ENCODE data around the gene ABCG1. TPM values are rescaled to one million over a fixed set of nuclear protein-coding genes. Genes with fewer than 3 reads are reported as not detected.
A peak's percentile ranks its signal among the peaks of the same experiment; 100 is the strongest.

Gene ABCG1
- total RNA-seq, 2 donors from 2014 or later: 7.9 to 12.3 TPM

DNA sequence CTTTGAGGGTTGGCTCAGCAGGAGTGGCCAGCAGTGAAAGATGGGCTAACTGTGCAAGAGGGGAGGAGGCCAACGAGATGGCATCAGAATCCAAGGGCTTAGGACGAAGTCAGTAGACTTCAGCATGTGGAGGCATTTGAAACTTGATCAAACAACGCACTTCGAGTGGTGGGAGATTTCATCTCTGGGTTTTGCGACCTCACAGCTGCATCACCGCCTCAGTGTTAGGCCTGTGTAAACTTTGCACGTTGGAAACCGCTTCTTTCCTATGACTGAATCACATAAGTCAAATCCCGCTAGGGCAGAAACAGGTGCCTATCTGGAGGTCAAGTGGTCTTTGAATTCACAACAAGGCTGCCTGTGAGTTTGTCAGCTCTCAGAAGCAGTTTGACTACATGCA is 78.4 kb downstream of the ABCG1 start:
- no peak for DNase-seq (ENCODE audit: low spot score)
- no peaks in the 10 kb centered on the region for H3K27me3 ChIP-seq
- no peak overlapping the region for H3K4me3 ChIP-seq
- H3K27ac ChIP-seq: no peak overlapping the region
- peaks cover 0 to 29% of the 10 kb centered on the region in 2 donors for H3K4me1 ChIP-seq
- no peak for TF ChIP-seq CTCF (IDR thresholded peaks at IDR 0.05)
- H3K36me3 ChIP-seq: peaks cover 5% of the 10 kb centered on the region
- no peaks in the 10 kb centered on the region for H3K9me3 ChIP-seq

DNA sequence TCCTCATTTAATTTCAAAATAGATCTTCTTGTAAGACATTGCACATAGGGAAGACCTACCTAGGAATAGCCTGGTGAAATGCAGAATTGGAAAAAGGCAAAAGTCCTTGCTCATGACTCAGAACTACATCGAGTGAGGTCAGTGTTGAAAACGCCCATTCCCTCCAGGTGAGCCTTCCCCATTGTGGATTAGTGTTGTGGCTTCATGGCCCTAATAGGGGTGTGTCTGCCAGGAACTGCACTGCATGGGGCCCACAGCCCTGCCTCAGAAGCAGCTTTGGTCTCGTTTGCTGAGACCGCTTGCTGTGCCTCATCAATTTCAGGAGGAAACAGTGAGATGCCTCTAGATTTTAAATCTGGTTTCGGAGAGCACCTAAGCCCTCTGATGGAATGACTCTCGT is 79.3 kb downstream of the ABCG1 start:
- DNase-seq (ENCODE audit: low spot score): no peak
- H3K27ac ChIP-seq: no peak overlapping the region
- no peak overlapping the region for H3K4me3 ChIP-seq
- H3K36me3 ChIP-seq: no peaks in the 10 kb centered on the region
- TF ChIP-seq CTCF (IDR thresholded peaks at IDR 0.05): no peak
- H3K4me1 ChIP-seq: peaks cover 0 to 32% of the 10 kb centered on the region in 2 donors
- no peaks in the 10 kb centered on the region for H3K9me3 ChIP-seq
- H3K27me3 ChIP-seq: no peaks in the 10 kb centered on the region

DNA sequence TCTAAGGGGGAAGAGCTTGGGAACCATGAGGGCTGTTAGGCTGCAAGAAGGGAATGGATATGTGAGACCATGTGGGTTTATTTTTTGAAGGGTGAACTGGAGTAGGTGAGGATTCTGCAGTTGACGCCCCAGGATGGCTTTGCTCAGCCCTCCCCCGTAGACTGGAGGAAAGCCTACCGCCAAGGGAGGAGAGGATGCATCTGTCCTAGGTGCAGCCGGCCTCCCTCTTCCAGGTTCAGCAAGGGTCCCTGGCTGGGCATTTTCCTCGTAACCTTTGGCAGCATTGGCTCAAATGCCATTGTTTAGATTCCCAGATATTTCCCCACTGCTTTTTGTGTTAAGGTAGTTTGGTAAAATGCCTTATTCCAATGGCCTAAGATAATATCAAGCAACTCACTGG is 79.7 kb downstream of the ABCG1 start:
- H3K27ac ChIP-seq: no peak overlapping the region
- H3K27me3 ChIP-seq: no peaks in the 10 kb centered on the region
- no peak for DNase-seq (ENCODE audit: low spot score)
- peaks cover 0 to 32% of the 10 kb centered on the region in 2 donors for H3K4me1 ChIP-seq
- no peaks in the 10 kb centered on the region for H3K9me3 ChIP-seq
- H3K36me3 ChIP-seq: no peaks in the 10 kb centered on the region
- no peak overlapping the region for H3K4me3 ChIP-seq
- no peak for TF ChIP-seq CTCF (IDR thresholded peaks at IDR 0.05)

- Histone ChIP-seq H3K4me3 (no peak overlapping the region), H3K9me3 (no peaks in the 10 kb centered on the region), H3K27me3 (no peaks in the 10 kb centered on the region), H3K27ac (peak overlapping the region; percentile 22 to 57), H3K4me1 (peaks cover 0 to 32% of the 10 kb centered on the region in 2 donors), H3K36me3 (no peaks in the 10 kb centered on the region)
- no peak for DNase-seq (ENCODE audit: low spot score)
- no peak for TF ChIP-seq CTCF (IDR thresholded peaks at IDR 0.05)
These were observed 80.5 kb downstream of the ABCG1 start for GRCh38 chr21:42299324-42300044.

- peak overlapping the region in 1 of 2 donors; percentile 57 for H3K27ac ChIP-seq
- H3K36me3 ChIP-seq: no peaks in the 10 kb centered on the region
- H3K9me3 ChIP-seq: no peaks in the 10 kb centered on the region
- H3K4me3 ChIP-seq: no peak overlapping the region
- H3K4me1 ChIP-seq: peaks cover 0 to 32% of the 10 kb centered on the region in 2 donors
- no peak for DNase-seq (ENCODE audit: low spot score)
- H3K27me3 ChIP-seq: no peaks in the 10 kb centered on the region
- no peak for TF ChIP-seq CTCF (IDR thresholded peaks at IDR 0.05)
These were observed 81.2 kb downstream of the ABCG1 start for GRCh38 chr21:42300045-42300583.
